Liver (tissue), 9 donors: Measurements from ENCODE around the gene MAN2B1. TPM values are rescaled to one million over a fixed set of nuclear protein-coding genes. Genes with fewer than 3 reads are reported as not detected.
A peak's percentile ranks its signal among the peaks of the same experiment; 100 is the strongest.

Source experiments
- DNase-seq: peaks from one replicate; pipeline ENCODE4 v3.0.0-alpha.2; 2017; ENCODE audit warnings: low spot score
- H3K27ac ChIP-seq, 2 donors: one replicate each; pipeline ENCODE4 v1.7.0; 2013; ENCODE audit warnings: inconsistent platforms in 2 of 2, low read length in 2 of 2, control low read depth in 1 of 2, low read depth in 1 of 2, mild to moderate bottlenecking in 1 of 2
- H3K27me3 ChIP-seq, 4 donors: one replicate each; pipeline versions ENCODE4 v1.6.1 to v1.7.0; 2013; ENCODE audit warnings: low read length in 3 of 4, inconsistent platforms in 1 of 4, mild to moderate bottlenecking in 1 of 4, moderate library complexity in 1 of 4; ENCODE audit not compliant: control insufficient read depth in 4 of 4, insufficient read depth in 4 of 4
- H3K36me3 ChIP-seq, 4 donors: one replicate each; pipeline versions ENCODE4 v1.6.1 to v1.7.0; 2013; ENCODE audit warnings: low read length in 3 of 4, mild to moderate bottlenecking in 3 of 4, low read depth in 1 of 4, moderate library complexity in 1 of 4; ENCODE audit not compliant: control insufficient read depth in 4 of 4, insufficient read depth in 3 of 4
- H3K4me1 ChIP-seq, 4 donors: one replicate each; pipeline versions ENCODE4 v1.6.1 to v1.7.0; 2013; ENCODE audit warnings: low read length in 3 of 4, mild to moderate bottlenecking in 3 of 4, moderate library complexity in 1 of 4; ENCODE audit not compliant: control insufficient read depth in 4 of 4, insufficient read depth in 4 of 4
- H3K4me3 ChIP-seq, 3 donors: one replicate each; pipeline versions ENCODE4 v1.6.1 to v1.7.0; 2013; ENCODE audit warnings: low read length in 3 of 3, control low read depth in 1 of 3, low read depth in 1 of 3, mild to moderate bottlenecking in 1 of 3
- H3K9ac ChIP-seq, 2 donors: one replicate each; pipeline ENCODE4 v1.7.0; 2013; ENCODE audit warnings: low read length in 2 of 2, mild to moderate bottlenecking in 2 of 2, moderate library complexity in 2 of 2, control low read depth in 1 of 2, low read depth in 1 of 2
- H3K9me3 ChIP-seq, 4 donors: one replicate each; pipeline versions ENCODE4 v1.6.1 to v1.7.0; 2013; ENCODE audit warnings: low read length in 3 of 4; ENCODE audit not compliant: control insufficient read depth in 4 of 4
- CTCF ChIP-seq: fragments of 150-350 bp; IDR thresholded peaks from 2 replicates; pipeline ENCODE4 v1.5.1; 2017; ENCODE audit warnings: improper control_type of control experiment, low read depth, low read length; ENCODE audit not compliant: missing input control
- EGR1 ChIP-seq, 2 donors: IDR thresholded peaks; 2 replicates each; pipeline ENCODE4 v1.6.1; 2016 to 2018; ENCODE audit warnings: antibody characterized with exemption in 2 of 2, low read depth in 2 of 2
- FOXA1 ChIP-seq: IDR thresholded peaks from 2 replicates; pipeline ENCODE4 v1.6.1; 2016; ENCODE audit warnings: antibody characterized with exemption
- GABPA ChIP-seq, 2 donors: IDR thresholded peaks in 1 of 2; conservative IDR thresholded peaks in 1 of 2; 2 replicates each; pipeline ENCODE4 v1.6.1; 2016; ENCODE audit warnings: antibody characterized with exemption in 2 of 2, mild to moderate bottlenecking in 1 of 2, moderate library complexity in 1 of 2
- HNF4A ChIP-seq, 2 donors: conservative IDR thresholded peaks; 2 replicates each; pipeline ENCODE4 v1.6.1; 2016; ENCODE audit warnings: antibody characterized with exemption in 2 of 2, mild to moderate bottlenecking in 2 of 2
- HNF4G ChIP-seq: IDR thresholded peaks from 2 replicates; pipeline ENCODE4 v1.6.1; 2016; ENCODE audit warnings: antibody characterized with exemption
- RAD21 ChIP-seq, 2 donors: IDR thresholded peaks; 2 replicates each; pipeline ENCODE4 v1.6.1; 2016; ENCODE audit warnings: antibody characterized with exemption in 2 of 2, mild to moderate bottlenecking in 2 of 2
- REST ChIP-seq: IDR thresholded peaks from 2 replicates; pipeline ENCODE4 v1.6.1; 2016; ENCODE audit warnings: antibody characterized with exemption, mild to moderate bottlenecking
- RXRA ChIP-seq, 2 donors: IDR thresholded peaks; 2 replicates each; pipeline ENCODE4 v1.6.1; 2017 to 2018; ENCODE audit warnings: antibody characterized with exemption in 2 of 2, mild to moderate bottlenecking in 1 of 2
- SP1 ChIP-seq: IDR thresholded peaks from 2 replicates; pipeline ENCODE4 v1.6.1; 2018; ENCODE audit warnings: antibody characterized with exemption, mild to moderate bottlenecking
- ZBTB33 ChIP-seq: IDR thresholded peaks from 2 replicates; pipeline ENCODE4 v1.6.1; 2016; ENCODE audit warnings: antibody characterized with exemption
- WGBS: extraction: QIAGEN DNeasy Blood & Tissue Kit; methylation state at CpG from one replicate; pipeline ENCODE4 v1.1.7; 2013; 5-methylcytosine and 5-hydroxymethylcytosine counted together
- polyA plus RNA-seq, 2 donors: library from polyadenylated mRNA; stranded (reverse) in 1 of 2; unstranded in 1 of 2; fragments of 200-250 nt in 1 of 2; fragments of >200 nt in 1 of 2; fragmentation: Nextera tagmentation in 1 of 2; extraction: Ambion mirVana in 1 of 2; gene quantifications; one replicate each; pipeline versions ENCODE4 v1.2.1 to v1.2.3, GENCODE V29; 2013 to 2015
- total RNA-seq, 2 donors: library from RNA; depleted of rRNA; stranded (reverse); fragments of >200 nt; gene quantifications; one replicate each; pipeline ENCODE4 v1.2.3, GENCODE V29; 2014
- donor health status: healthy.
- donor health status: healthy.
- donor health status: healthy.
- donor health status: healthy.
- donor health status: healthy.

MAN2B1 gene
- total and polyA plus RNA-seq, 4 donors = 23.5 to 42.9 (median 35.1) TPM

- Histone ChIP-seq H3K9me3 (no peaks in the 10 kb centered on the region), H3K4me1 (peaks cover 0 to 3% (median 1%) of the 10 kb centered on the region in 4 donors), H3K9ac (no peak overlapping the region), H3K36me3 (no peaks in the 10 kb centered on the region), H3K4me3 (peak overlapping the region in 1 of 3 donors; percentile 24), H3K27ac (no peak overlapping the region), H3K27me3 (no peaks in the 10 kb centered on the region)
- peak; percentile 83 for DNase-seq
- TF ChIP-seq RAD21 (IDR thresholded peaks at IDR 0.05) (peak; percentile 47 to 76), HNF4G (no peak), CTCF (peak; percentile 62)
- WGBS = 16% methylated on average over 39 of the region's 39 CpGs
These were observed 26.5 kb downstream of the MAN2B1 start for GRCh38 chr19:12639901-12640613.

GRCh38 chr19:12638611-12639182 lies 27.8 kb downstream of the MAN2B1 start:
- Histone ChIP-seq H3K9ac (no peak overlapping the region), H3K27ac (no peak overlapping the region), H3K4me1 (peaks cover 0 to 4% (median 1%) of the 10 kb centered on the region in 4 donors), H3K27me3 (no peaks in the 10 kb centered on the region), H3K9me3 (no peaks in the 10 kb centered on the region), H3K4me3 (no peak overlapping the region), H3K36me3 (no peaks in the 10 kb centered on the region)
- DNase-seq = no peak
- WGBS = 93% methylated on average over 22 of the region's 22 CpGs
- TF ChIP-seq EGR1 (IDR thresholded peaks at IDR 0.05; ENCODE audit: low read depth in 2 of 2) (no peak), HNF4A (conservative IDR thresholded peaks at IDR 0.05) (no peak), RXRA (IDR thresholded peaks at IDR 0.05) (no peak), GABPA (IDR thresholded peaks at IDR 0.05 in 1 of 2, conservative IDR thresholded peaks at IDR 0.05 in 1 of 2) (no peak), SP1 (no peak), FOXA1 (no peak), RAD21 (IDR thresholded peaks at IDR 0.05) (no peak), HNF4G (no peak), ZBTB33 (no peak), REST (no peak), CTCF (no peak)
